ENCODE results near the gene GABRR1. TPM values are rescaled to one million over a fixed set of nuclear protein-coding genes. Genes with fewer than 3 reads are reported as not detected.

Gene GABRR1
- total RNA-seq, 1 experiment from 2014 or later = not detected

- Histone ChIP-seq H3K79me2 (ENCODE audit: insufficient read depth, low read length) (no peaks in the 10 kb centered on the region), H3K4me3 (replicated peaks in 1 of 2; ENCODE audit: low read depth in 1 of 2, low read length in 2 of 2) (no peak overlapping the region), H3K27me3 (ENCODE audit: insufficient read depth, low read length) (no peaks in the 10 kb centered on the region), H3K9me3 (ENCODE audit: control insufficient read depth in 1 of 2, insufficient read depth in 1 of 2, low read depth in 1 of 2, low read length in 2 of 2) (no peaks in the 10 kb centered on the region), H3K36me3 (ENCODE audit: control insufficient read depth in 1 of 2, insufficient read depth in 2 of 2, low read length in 2 of 2) (no peaks in the 10 kb centered on the region), H3K9ac (ENCODE audit: low read length) (no peak overlapping the region), H3K4me2 (ENCODE audit: low read length) (no peak overlapping the region), H2AFZ (ENCODE audit: low read depth, low read length, poor library complexity, severe bottlenecking) (no peak overlapping the region), H3K27ac (ENCODE audit: low read depth, low read length) (no peak overlapping the region), H4K20me1 (ENCODE audit: insufficient read depth) (no peaks in the 10 kb centered on the region), H3K9me2 (ENCODE audit: insufficient read depth) (no peaks in the 10 kb centered on the region), H3K4me1 (ENCODE audit: control insufficient read depth in 1 of 2, insufficient read depth in 2 of 2, low read length in 2 of 2) (no peaks in the 10 kb centered on the region)
- no TSS peak for BruUV-seq (replicated peaks)
- no peak for ATAC-seq
- ChIA-PET CTCF (no interaction called here), POLR2A (no interaction called here), RAD21 (ENCODE audit: low non-redundant PET in 1 of 2, low total read pairs in 2 of 2, uncharacterized antibody in 2 of 2, unreplicated experiment in 2 of 2) (no interaction called here)
- no peak for DNase-seq (ENCODE audit: low read depth, low spot score)
- no peak for TF ChIP-seq EGR1 (IDR thresholded peaks at IDR 0.05; ENCODE audit: low read depth)
- no peak for TF ChIP-seq YY1 (IDR thresholded peaks at IDR 0.05; ENCODE audit: extremely low read depth, insufficient replicate concordance, low read depth, low read length)
- no peak for TF ChIP-seq ELF1 (IDR thresholded peaks at IDR 0.05; ENCODE audit: borderline replicate concordance, low read depth)
- no peak for TF ChIP-seq SRF (IDR thresholded peaks at IDR 0.05; ENCODE audit: low read depth)
- no peak for TF ChIP-seq RAD21 (IDR thresholded peaks at IDR 0.05; ENCODE audit: low read depth)
- no peak for TF ChIP-seq ZNF274 (IDR thresholded peaks at IDR 0.05; ENCODE audit: low read depth, low read length)
- no peak for TF ChIP-seq SIN3A (IDR thresholded peaks at IDR 0.05; ENCODE audit: low read depth)
- TF ChIP-seq CTCF (IDR thresholded peaks at IDR 0.05 in 2 of 3, conservative IDR thresholded peaks at IDR 0.05 in 1 of 3; ENCODE audit: borderline replicate concordance in 1 of 3, insufficient read depth in 1 of 3, low read depth in 2 of 3, low read length in 2 of 3) = no peak
- TF ChIP-seq SP1 (IDR thresholded peaks at IDR 0.05; ENCODE audit: low read depth) = no peak
- no peak for TF ChIP-seq MAX (IDR thresholded peaks at IDR 0.05)
- no peak for TF ChIP-seq ZBTB33 (IDR thresholded peaks at IDR 0.05; ENCODE audit: extremely low read depth, insufficient replicate concordance, low read length)
- no peak for TF ChIP-seq EZH2phosphoT487 (IDR thresholded peaks at IDR 0.05; ENCODE audit: borderline replicate concordance)
- no peak for TF ChIP-seq REST (IDR thresholded peaks at IDR 0.05; ENCODE audit: low read depth)
- no peak for TF ChIP-seq CEBPB (IDR thresholded peaks at IDR 0.05; ENCODE audit: low read depth)
- no peak for TF ChIP-seq TCF7L2 (IDR thresholded peaks at IDR 0.05; ENCODE audit: borderline replicate concordance, extremely low read depth, insufficient read depth, insufficient read length)
- intact Hi-C loops (cut with micrococcal nuclease) = no loop called here
Measured at GRCh38 chr6:89180112-89180511, 37.0 kb downstream of the GABRR1 start.

Data from HCT116 (cell line).